ENCODE measurements around the gene COL1A1.

- TF ChIP-seq CTCF (conservative IDR thresholded peaks at IDR 0.05; ENCODE audit: low read length) (no peak), EZH2phosphoT487 (IDR thresholded peaks at IDR 0.05; ENCODE audit: borderline replicate concordance, low read depth, low read length) (no peak)
These were observed 37.3 kb upstream of the COL1A1 start for GRCh38 chr17:50238601-50239280.

Data from OCI-LY7 (cell line).